ENCODE results near the gene RND1. TPM values are rescaled to one million over a fixed set of nuclear protein-coding genes. Genes with fewer than 3 reads are reported as not detected.
A peak's percentile ranks its signal among the peaks of the same experiment; 100 is the strongest.

The RND1 gene
- total RNA-seq, 1 donor from 2014 or later = 0.85 TPM

- no peaks in the 10 kb centered on the region for H3K36me3 ChIP-seq
- no peaks in the 10 kb centered on the region for H3K9me3 ChIP-seq
- H3K4me3 ChIP-seq = peak overlapping the region; percentile 81 to 92
- H3K4me1 ChIP-seq = peaks cover 11 to 36% of the 10 kb centered on the region in 2 donors
- DNase-seq (ENCODE audit: low spot score in 2 of 2) = peak; percentile 33 to 87
- no peaks in the 10 kb centered on the region for H3K27me3 ChIP-seq
- TF ChIP-seq CTCF (IDR thresholded peaks at IDR 0.05) = no peak
- intact Hi-C loops (cut with DNase I) = loop anchor here (2.0 kb wide), 1 partner anchor 37 kb away; the partner anchor contains the start of gene DDX23
- H3K27ac ChIP-seq = peak overlapping the region; percentile 91 to 92
Observed at GRCh38 chr12:48815126-48816110, 50.3 kb downstream of the RND1 start.

DNA sequence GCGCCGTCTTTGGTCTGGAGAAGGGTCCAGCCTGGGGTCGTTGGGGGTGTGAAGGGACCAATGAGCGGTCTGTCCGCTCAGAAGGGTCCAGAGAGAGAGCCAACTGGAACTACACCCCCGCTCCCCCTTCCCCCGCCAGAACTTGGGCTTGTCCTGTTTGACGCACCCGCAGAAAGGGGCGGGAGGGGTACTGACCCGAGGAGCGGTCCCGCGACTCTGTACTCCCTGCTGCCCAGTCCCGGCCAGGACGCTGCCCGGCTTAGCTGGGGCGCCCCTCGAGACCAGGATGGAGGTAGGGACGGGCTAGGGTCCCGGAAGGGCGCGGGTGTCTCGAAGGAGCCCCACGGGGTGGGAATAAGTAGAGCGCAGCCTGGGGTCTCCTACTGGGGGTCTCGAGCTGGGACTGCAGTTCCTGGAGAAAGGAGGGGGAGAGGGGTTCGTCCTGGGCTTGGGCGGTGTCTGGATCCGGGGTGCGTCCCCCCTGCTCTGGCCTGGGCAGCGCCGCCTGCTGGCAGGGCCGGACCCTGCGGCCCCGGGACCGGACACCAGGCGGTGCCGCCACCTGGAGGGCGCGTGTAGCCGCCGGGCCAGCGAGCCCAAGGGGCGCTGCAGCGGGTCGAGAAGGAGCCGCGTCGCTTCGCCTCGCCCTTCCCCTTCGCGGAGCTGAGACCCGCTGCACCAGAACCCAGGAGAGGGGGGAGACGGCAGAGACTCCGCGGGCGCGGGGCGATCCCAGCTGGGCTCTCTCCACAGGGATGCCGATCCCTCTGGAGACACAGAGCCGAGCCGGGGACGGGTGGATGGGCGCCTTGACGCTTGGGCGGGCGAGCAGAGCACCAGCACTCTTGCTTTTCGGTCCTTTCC lies 51.2 kb downstream of the RND1 start:
- peak; percentile 98 to 99 (median 99) for TF ChIP-seq CTCF (IDR thresholded peaks at IDR 0.05)
- peak overlapping the region; percentile 91 to 92 for H3K27ac ChIP-seq
- peaks cover 11 to 35% of the 10 kb centered on the region in 2 donors for H3K4me1 ChIP-seq
- H3K36me3 ChIP-seq = no peaks in the 10 kb centered on the region
- peak overlapping the region; percentile 81 to 92 for H3K4me3 ChIP-seq
- no peaks in the 10 kb centered on the region for H3K27me3 ChIP-seq
- intact Hi-C loops (cut with DNase I) = loop anchor here (1.0 to 2.0 kb wide), 2 partner anchors 19 to 38 kb away; partner anchors contain the start of gene DDX23
- no peaks in the 10 kb centered on the region for H3K9me3 ChIP-seq
- peak; percentile 36 to 92 for DNase-seq (ENCODE audit: low spot score in 2 of 2)

DNA sequence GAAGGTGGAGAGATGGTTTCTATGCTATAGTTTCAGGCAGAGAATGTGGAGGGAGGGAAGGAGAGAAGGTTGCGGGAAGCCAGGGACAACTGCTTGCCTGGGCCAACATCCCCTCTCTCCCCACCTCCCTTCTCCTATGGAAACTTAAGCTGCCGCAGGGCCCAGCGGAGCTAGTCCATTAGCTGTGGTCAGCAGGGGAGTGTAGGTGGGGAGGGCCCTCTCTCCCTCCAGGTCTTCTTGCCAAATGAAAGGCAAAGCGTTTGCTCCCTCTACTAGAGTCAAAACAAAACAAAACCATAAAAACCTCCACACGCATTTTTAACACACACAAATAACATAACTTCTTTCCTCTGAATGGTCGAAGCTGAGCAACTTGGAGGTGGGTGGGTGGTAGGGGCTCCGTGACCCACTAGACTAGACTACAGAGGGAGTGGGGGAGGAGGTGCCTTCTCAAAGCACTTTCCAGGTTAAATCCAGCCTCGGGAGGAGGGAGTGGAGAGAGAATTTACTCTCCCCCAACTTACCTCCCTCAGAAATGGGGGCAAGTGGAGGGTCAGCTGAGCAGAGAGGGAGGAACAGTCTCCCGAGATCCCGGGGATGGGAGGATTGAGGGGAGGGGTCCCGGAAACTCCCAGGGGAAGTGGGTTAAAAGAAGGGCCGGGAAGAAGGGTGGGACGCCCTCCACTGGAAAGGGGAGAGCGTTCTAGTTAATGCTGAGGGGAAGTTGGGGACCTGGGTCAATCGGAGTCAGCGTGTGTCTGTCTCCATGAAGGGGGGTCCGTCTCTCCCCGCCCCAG lies 52.0 kb downstream of the RND1 start:
- H3K36me3 ChIP-seq = no peaks in the 10 kb centered on the region
- peak overlapping the region; percentile 81 to 92 for H3K4me3 ChIP-seq
- no peak for DNase-seq (ENCODE audit: low spot score in 2 of 2)
- H3K4me1 ChIP-seq = peaks cover 11 to 29% of the 10 kb centered on the region in 2 donors
- no peaks in the 10 kb centered on the region for H3K9me3 ChIP-seq
- TF ChIP-seq CTCF (IDR thresholded peaks at IDR 0.05) = no peak
- intact Hi-C loops (cut with DNase I) = loop anchor here (1.0 to 2.0 kb wide), 2 partner anchors 18 to 39 kb away; partner anchors contain the start of gene DDX23
- H3K27ac ChIP-seq = peak overlapping the region; percentile 91 to 92
- H3K27me3 ChIP-seq = no peaks in the 10 kb centered on the region

DNA sequence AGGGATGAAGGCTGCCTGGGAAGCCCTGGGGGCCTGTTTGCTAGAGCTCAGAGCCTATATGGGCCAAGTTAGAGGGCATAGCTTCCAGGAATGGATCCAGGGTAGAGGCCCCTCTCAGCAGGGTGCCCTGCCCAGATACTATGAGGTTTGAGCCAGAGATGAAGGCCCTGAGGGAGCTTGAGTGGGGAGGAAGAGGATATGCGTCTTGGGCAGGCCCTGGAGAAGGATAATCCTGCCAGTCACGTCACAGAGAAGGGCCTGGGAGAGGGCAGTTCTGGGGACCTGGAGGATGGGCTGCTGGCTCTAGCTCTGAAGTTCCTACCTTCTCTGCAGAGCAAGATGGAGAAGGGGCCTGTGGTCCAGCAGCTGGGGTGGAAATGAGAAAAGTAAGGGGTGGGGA lies 53.3 kb downstream of the RND1 start:
- no peaks in the 10 kb centered on the region for H3K27me3 ChIP-seq
- H3K4me3 ChIP-seq = no peak overlapping the region
- no peaks in the 10 kb centered on the region for H3K9me3 ChIP-seq
- intact Hi-C loops (cut with DNase I) = no loop called here
- TF ChIP-seq CTCF (IDR thresholded peaks at IDR 0.05) = no peak
- DNase-seq (ENCODE audit: low spot score in 2 of 2) = no peak
- peaks cover 9 to 22% of the 10 kb centered on the region in 2 donors for H3K4me1 ChIP-seq
- peak overlapping the region; percentile 18 to 27 for H3K27ac ChIP-seq
- no peaks in the 10 kb centered on the region for H3K36me3 ChIP-seq
